H1 (cell line): ENCODE data around the gene PRICKLE2. TPM values are rescaled to one million over a fixed set of nuclear protein-coding genes. Genes with fewer than 3 reads are reported as not detected.

Experiments used
- SIRT6 ChIP-seq: IDR thresholded peaks from one replicate; pipeline ENCODE4 v1.7.1; 2012; ENCODE audit warnings: low read length, inconsistent platforms
- polyA plus RNA-seq, 7 experiments: library from polyadenylated mRNA; depleted of rRNA in 3 of 7; stranded (reverse) in 5 of 7; unstranded in 2 of 7; fragments of >200 nt in 5 of 7; fragments of 200-250 nt in 2 of 7; gene quantifications; 1 replicate in 5 of 7; 2 replicates in 1 of 7; 4 replicates in 1 of 7; pipeline versions ENCODE4 v1.2.1 to v1.2.3, GENCODE V29; 2011 to 2013; ENCODE audit warnings: missing spikeins in 2 of 7, mixed read lengths in 2 of 7
- total RNA-seq: library from RNA; stranded (reverse); fragmentation: NEBNext Ultra II Directional; extraction: Animal tissue kit (Norgen Biotek cat#: 25700); gene quantifications from 2 replicates; pipeline ENCODE4 v1.2.1, GENCODE V29; 2021
- TF ChIP-seq, protein P1 (sequence below), 3 experiments: IDR thresholded peaks; 1 replicate in 2 of 3; 2 replicates in 1 of 3; pipeline versions ENCODE4 v1.5.1 to v1.6.1; 2011; ENCODE audit warnings: low read length in 3 of 3, mild to moderate bottlenecking in 3 of 3, inconsistent platforms in 2 of 3, low read depth in 1 of 3, moderate library complexity in 1 of 3; ENCODE audit not compliant: insufficient read depth in 1 of 3; ENCODE audit errors: control extremely low read depth in 1 of 3

Gene PRICKLE2
- total and polyA plus RNA-seq, 2 of the 8 experiments (the other 6 are each of a cell fraction or from before 2014, with no cell fraction given) = 2.9 to 8.0 TPM

DNA sequence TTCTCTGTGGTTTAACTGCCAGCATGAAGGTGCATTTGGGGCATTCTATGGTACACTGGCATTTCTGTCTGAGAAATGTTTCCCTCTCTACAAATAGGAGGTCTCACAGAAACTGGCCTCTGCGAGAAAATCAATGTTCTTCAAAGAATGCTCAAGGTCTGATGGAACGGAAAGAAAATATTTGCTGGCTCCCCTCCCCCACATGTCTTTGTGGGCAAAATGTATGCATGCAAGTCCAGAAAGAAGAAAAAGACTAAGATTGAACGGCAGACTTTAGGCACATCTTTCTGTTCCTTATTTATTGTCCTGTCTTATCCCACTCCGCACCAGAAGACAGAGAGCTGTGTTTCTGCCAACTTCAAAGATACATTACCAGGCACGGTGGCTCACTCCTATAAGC is 118.1 kb downstream of the PRICKLE2 start (continued):
- TF ChIP-seq, protein P1, sequence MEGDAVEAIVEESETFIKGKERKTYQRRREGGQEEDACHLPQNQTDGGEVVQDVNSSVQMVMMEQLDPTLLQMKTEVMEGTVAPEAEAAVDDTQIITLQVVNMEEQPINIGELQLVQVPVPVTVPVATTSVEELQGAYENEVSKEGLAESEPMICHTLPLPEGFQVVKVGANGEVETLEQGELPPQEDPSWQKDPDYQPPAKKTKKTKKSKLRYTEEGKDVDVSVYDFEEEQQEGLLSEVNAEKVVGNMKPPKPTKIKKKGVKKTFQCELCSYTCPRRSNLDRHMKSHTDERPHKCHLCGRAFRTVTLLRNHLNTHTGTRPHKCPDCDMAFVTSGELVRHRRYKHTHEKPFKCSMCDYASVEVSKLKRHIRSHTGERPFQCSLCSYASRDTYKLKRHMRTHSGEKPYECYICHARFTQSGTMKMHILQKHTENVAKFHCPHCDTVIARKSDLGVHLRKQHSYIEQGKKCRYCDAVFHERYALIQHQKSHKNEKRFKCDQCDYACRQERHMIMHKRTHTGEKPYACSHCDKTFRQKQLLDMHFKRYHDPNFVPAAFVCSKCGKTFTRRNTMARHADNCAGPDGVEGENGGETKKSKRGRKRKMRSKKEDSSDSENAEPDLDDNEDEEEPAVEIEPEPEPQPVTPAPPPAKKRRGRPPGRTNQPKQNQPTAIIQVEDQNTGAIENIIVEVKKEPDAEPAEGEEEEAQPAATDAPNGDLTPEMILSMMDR (IDR thresholded peaks at IDR 0.05; ENCODE audit: control extremely low read depth in 1 of 3, insufficient read depth in 1 of 3, low read depth in 1 of 3, low read length in 3 of 3) = no peak
- no peak for TF ChIP-seq SIRT6
- TF ChIP-seq, all 59 proteins: peak for 0
